Fibroblast of pulmonary artery (primary cell): ENCODE data around the gene MCF2L.

Experiments
- DNase-seq: peaks from one replicate; pipeline ENCODE4 v3.0.0-alpha.2; 2010; ENCODE audit warnings: low read depth
- H3K4me3 ChIP-seq: replicated peaks from 2 replicates; pipeline ENCODE4 v1.5.1; 2011; ENCODE audit warnings: low read depth, mild to moderate bottlenecking, control low read depth, low read length, moderate library complexity
- CTCF ChIP-seq: IDR thresholded peaks from 2 replicates; pipeline ENCODE4 v1.5.1; 2011; ENCODE audit warnings: mild to moderate bottlenecking, control low read depth, low read length, inconsistent platforms; ENCODE audit errors: missing control alignments

Gene MCF2L

DNA sequence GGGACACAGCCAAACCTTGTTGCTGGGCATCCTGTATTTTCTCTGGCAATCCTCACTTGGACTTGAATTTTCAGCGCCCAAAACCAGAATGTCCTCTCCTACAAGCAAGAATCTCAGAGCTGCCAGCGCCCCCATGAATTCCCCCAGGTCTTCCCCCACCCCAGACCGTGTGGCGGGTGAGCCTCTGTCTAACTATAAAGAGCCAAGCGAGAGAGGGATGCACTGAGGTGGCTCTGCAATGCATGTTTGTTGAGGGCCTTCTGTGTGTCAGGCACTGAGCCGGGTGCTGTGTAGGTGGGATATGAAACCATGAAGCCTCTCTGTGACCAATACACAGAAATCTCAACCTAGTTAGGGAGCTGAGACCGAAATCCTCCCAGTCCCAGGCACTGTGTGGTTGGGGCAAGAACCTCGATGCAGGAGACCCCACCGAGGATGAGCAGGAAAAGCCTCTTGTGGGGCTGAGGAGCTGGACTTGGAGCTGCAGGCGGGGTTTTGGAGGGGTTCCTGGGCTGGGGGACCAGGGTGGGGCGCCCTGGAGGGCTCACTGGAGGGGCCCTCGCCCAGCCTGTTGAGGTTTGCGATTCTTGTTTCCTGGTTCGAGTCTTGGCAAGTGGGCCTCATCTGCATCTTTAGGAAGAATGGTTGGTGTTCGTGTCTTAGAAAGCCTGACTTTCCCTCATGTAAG is 177.0 kb downstream of the MCF2L start:
- TF ChIP-seq CTCF: no peak
- no peak for DNase-seq
- no peak overlapping the region for H3K4me3 ChIP-seq

GRCh38 chr13:113146750-113147149 is 177.7 kb downstream of the MCF2L start:
- TF ChIP-seq CTCF: no peak
- no peak overlapping the region for H3K4me3 ChIP-seq
- DNase-seq: no peak

- DNase-seq: no peak
- TF ChIP-seq CTCF: no peak
- H3K4me3 ChIP-seq: no peak overlapping the region
These were observed 178.2 kb downstream of the MCF2L start for GRCh38 chr13:113147206-113147605.

DNA sequence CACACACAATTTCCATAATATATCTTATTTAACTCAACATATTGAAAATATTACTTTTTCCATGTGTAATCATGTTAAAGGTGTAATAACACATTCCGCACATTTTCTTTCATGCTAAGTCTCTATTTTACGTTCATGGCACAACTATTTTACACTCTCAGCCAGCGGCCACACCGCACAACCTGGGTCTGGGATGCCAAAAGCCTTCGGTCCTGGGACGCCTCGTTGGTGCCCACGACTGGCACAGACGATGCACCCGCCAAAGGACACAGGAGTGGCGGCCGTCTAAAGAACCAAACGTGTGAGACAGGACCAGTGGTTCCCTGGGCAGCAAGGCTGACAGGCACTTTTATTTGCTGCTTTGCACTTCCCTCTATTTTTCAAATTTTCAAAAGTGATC is 179.4 kb downstream of the MCF2L start:
- TF ChIP-seq CTCF: no peak
- no peak overlapping the region for H3K4me3 ChIP-seq
- DNase-seq: no peak

GRCh38 chr13:113148940-113149503 is 180.0 kb downstream of the MCF2L start:
- no peak for DNase-seq
- H3K4me3 ChIP-seq: no peak overlapping the region
- TF ChIP-seq CTCF: no peak
